HG03060 (cell line): ENCODE measurements around the gene RIC3.

Experiments used
- ATAC-seq: cut with Tn5 transposase; IDR thresholded peaks from one replicate; pipeline ENCODE4 v1.9.1; 2021; ENCODE audit warnings: low read depth, moderate number of reproducible peaks; ENCODE audit not compliant: unreplicated experiment

RIC3 gene

GRCh38 chr11:8070417-8071115, 98.3 kb downstream of the RIC3 start:
- no peak for ATAC-seq

- ATAC-seq: no peak
Measured at GRCh38 chr11:8069771-8070170, 99.1 kb downstream of the RIC3 start.

- no peak for ATAC-seq
Measured at GRCh38 chr11:8068605-8069221, 100.1 kb downstream of the RIC3 start.

GRCh38 chr11:8067929-8068575, 100.8 kb downstream of the RIC3 start:
- no peak for ATAC-seq

GRCh38 chr11:8067567-8067928, 101.3 kb downstream of the RIC3 start:
- no peak for ATAC-seq

GRCh38 chr11:8066911-8067455, 101.8 kb downstream of the RIC3 start:
- ATAC-seq: no peak

- no peak for ATAC-seq
Measured at GRCh38 chr11:8066036-8066910, 102.6 kb downstream of the RIC3 start.

GRCh38 chr11:8065031-8065430, 103.8 kb downstream of the RIC3 start:
- ATAC-seq: no peak

- no peak for ATAC-seq
Measured at GRCh38 chr11:8063324-8063723, 105.5 kb downstream of the RIC3 start.

- ATAC-seq: no peak
Measured at GRCh38 chr11:8062781-8063257, 106.0 kb downstream of the RIC3 start.

- no peak for ATAC-seq
Measured at GRCh38 chr11:8061555-8062428, 107.0 kb downstream of the RIC3 start.

GRCh38 chr11:8060801-8061554, 107.8 kb downstream of the RIC3 start:
- no peak for ATAC-seq

GRCh38 chr11:8060146-8060719, 108.6 kb downstream of the RIC3 start:
- no peak for ATAC-seq

GRCh38 chr11:8059571-8060011, 109.2 kb downstream of the RIC3 start:
- no peak for ATAC-seq

- ATAC-seq: no peak
Measured at GRCh38 chr11:8059030-8059429, 109.8 kb downstream of the RIC3 start.

- no peak for ATAC-seq
Measured at GRCh38 chr11:8058216-8058615, 110.6 kb downstream of the RIC3 start.

GRCh38 chr11:8056810-8057463, 111.9 kb downstream of the RIC3 start:
- no peak for ATAC-seq
